GM23338 (cell line): Measurements from ENCODE around the gene GRID1. TPM values are rescaled to one million over a fixed set of nuclear protein-coding genes. Genes with fewer than 3 reads are reported as not detected.

Experiments
- ATAC-seq: fragments of 200-7000 bp; cut with Tn5 transposase; 3 replicates; pipeline ENCODE4 v1.9.1; 2020
- DNase-seq: peaks from one replicate; pipeline ENCODE4 v3.0.0-alpha.2; 2015; ENCODE audit warnings: low spot score
- H2AFZ ChIP-seq: fragments of 200-600 bp; sonication (generic); 2 replicates; pipeline ENCODE4 v1.8.0; 2016; ENCODE audit warnings: antibody characterized with exemption, mild to moderate bottlenecking, moderate library complexity
- H3F3A ChIP-seq: fragments of 200-600 bp; sonication (generic); replicated peaks from 2 replicates; pipeline ENCODE4 v1.8.0; 2017; ENCODE audit warnings: antibody characterized with exemption, mixed run types, low read depth
- H3K27ac ChIP-seq: fragments of 200-600 bp; sonication (generic); 2 replicates; pipeline ENCODE4 v1.6.1; 2016; ENCODE audit warnings: low read depth
- H3K27me3 ChIP-seq: fragments of 200-600 bp; sonication (generic); 2 replicates; pipeline ENCODE4 v1.8.0; 2016; ENCODE audit warnings: mild to moderate bottlenecking, mixed run types, moderate library complexity; ENCODE audit not compliant: insufficient read depth
- H3K36me3 ChIP-seq: fragments of 200-600 bp; sonication (generic); 2 replicates; pipeline ENCODE4 v1.8.0; 2016; ENCODE audit warnings: mild to moderate bottlenecking; ENCODE audit not compliant: insufficient read depth
- H3K4me1 ChIP-seq: fragments of 200-600 bp; sonication (generic); 2 replicates; pipeline ENCODE4 v1.8.0; 2016; ENCODE audit warnings: mild to moderate bottlenecking, moderate library complexity; ENCODE audit not compliant: insufficient read depth
- H3K4me2 ChIP-seq: fragments of 200-600 bp; sonication (generic); 2 replicates; pipeline ENCODE4 v1.7.1; 2017; ENCODE audit warnings: mixed run types
- H3K4me3 ChIP-seq: fragments of 200-600 bp; sonication (generic); 2 replicates; pipeline ENCODE4 v1.6.1; 2016; ENCODE audit warnings: mixed run types
- H3K79me2 ChIP-seq: fragments of 200-600 bp; sonication (generic); replicated peaks from 2 replicates; pipeline ENCODE4 v1.8.0; 2017; ENCODE audit warnings: mild to moderate bottlenecking; ENCODE audit not compliant: insufficient read depth
- H3K9me2 ChIP-seq: fragments of 200-600 bp; sonication (generic); 2 replicates; pipeline ENCODE4 v1.8.0; 2017; ENCODE audit not compliant: insufficient read depth
- H4K20me1 ChIP-seq: fragments of 200-600 bp; sonication (generic); replicated peaks from 2 replicates; pipeline ENCODE4 v1.8.0; 2017; ENCODE audit warnings: mild to moderate bottlenecking; ENCODE audit not compliant: insufficient read depth
- H3K27ac Mint-ChIP-seq: 2 replicates; pipeline ENCODE4 v1.8.0; 2020; ENCODE audit warnings: inconsistent platforms, mild to moderate bottlenecking, moderate library complexity, mixed read lengths
- H3K27me3 Mint-ChIP-seq: 3 replicates; pipeline ENCODE4 v1.8.0; 2022; ENCODE audit warnings: low read depth, mild to moderate bottlenecking, moderate library complexity, mixed read lengths, inconsistent platforms; ENCODE audit not compliant: insufficient read depth, poor library complexity
- H3K36me3 Mint-ChIP-seq: 3 replicates; pipeline ENCODE4 v1.8.0; 2021; ENCODE audit warnings: low read depth, mild to moderate bottlenecking, inconsistent platforms, moderate library complexity, mixed read lengths
- H3K4me1 Mint-ChIP-seq: 3 replicates; pipeline ENCODE4 v1.8.0; 2020; ENCODE audit warnings: mild to moderate bottlenecking, inconsistent platforms, mixed read lengths
- H3K4me3 Mint-ChIP-seq: 3 replicates; pipeline ENCODE4 v1.8.0; 2021; ENCODE audit warnings: moderate library complexity, mild to moderate bottlenecking, inconsistent platforms, mixed read lengths
- H3K9me3 Mint-ChIP-seq: 3 replicates; pipeline ENCODE4 v1.8.0; 2020; ENCODE audit warnings: moderate library complexity, mild to moderate bottlenecking, inconsistent platforms, mixed read lengths
- CREB1 ChIP-seq: fragments of 250-450 bp; sonication (Bioruptor Pico); IDR thresholded peaks from 2 replicates; pipeline ENCODE4 v1.5.0; 2020; ENCODE audit warnings: low read depth, mild to moderate bottlenecking, moderate library complexity
- CTCF ChIP-seq, 2 experiments: fragments of 200-600 bp in 1 of 2; sonication (generic) in 1 of 2; conservative IDR thresholded peaks; 2 replicates each; pipeline versions ENCODE4 v1.5.1 to v1.6.1; 2016 to 2017; ENCODE audit warnings: antibody characterized with exemption in 2 of 2, low read depth in 2 of 2, mild to moderate bottlenecking in 2 of 2, moderate library complexity in 1 of 2
- EZH2 ChIP-seq: fragments of 200-600 bp; sonication (generic); IDR thresholded peaks from one replicate; pipeline ENCODE4 v1.8.0; 2017; ENCODE audit warnings: antibody characterized with exemption, mild to moderate bottlenecking, low read depth; ENCODE audit not compliant: unreplicated experiment
- EZH2phosphoT487 ChIP-seq: fragments of 200-600 bp; sonication (generic); IDR thresholded peaks from one replicate; pipeline ENCODE4 v1.8.1; 2018; ENCODE audit warnings: antibody characterized with exemption; ENCODE audit not compliant: unreplicated experiment
- JUNB ChIP-seq: IDR thresholded peaks from one replicate; pipeline ENCODE4 v1.6.1; 2016; ENCODE audit warnings: antibody characterized with exemption; ENCODE audit not compliant: unreplicated experiment
- NANOG ChIP-seq: IDR thresholded peaks from 2 replicates; pipeline ENCODE4 v1.6.1; 2016; ENCODE audit warnings: antibody characterized with exemption, borderline replicate concordance
- POLR2AphosphoS5 ChIP-seq: IDR thresholded peaks from 2 replicates; pipeline ENCODE4 v1.6.1; 2016; ENCODE audit warnings: antibody characterized with exemption, low read depth
- REST ChIP-seq: IDR thresholded peaks from one replicate; pipeline ENCODE4 v1.6.1; 2018; ENCODE audit warnings: antibody characterized with exemption; ENCODE audit not compliant: unreplicated experiment
- STAT1 ChIP-seq: IDR thresholded peaks from one replicate; pipeline ENCODE4 v1.6.1; 2016; ENCODE audit warnings: antibody characterized with exemption; ENCODE audit not compliant: unreplicated experiment
- ZNF114 ChIP-seq: fragments of 250-450 bp; sonication (Bioruptor Pico); IDR thresholded peaks from 2 replicates; pipeline ENCODE4 v1.5.0; 2020; ENCODE audit warnings: mild to moderate bottlenecking, moderate library complexity
- ZNF331 ChIP-seq: fragments of 250-450 bp; sonication (Bioruptor Pico); IDR thresholded peaks from 2 replicates; pipeline ENCODE4 v1.5.0; 2020; ENCODE audit warnings: low read depth, mild to moderate bottlenecking, moderate library complexity
- polyA plus RNA-seq: library from polyadenylated mRNA; unstranded; fragments of >200 nt; fragmentation: Nextera tagmentation; extraction: Ambion mirVana; gene quantifications from 2 replicates; pipeline ENCODE4 v1.2.1, GENCODE V29; 2016
- total RNA-seq: library from RNA; depleted of rRNA; stranded (reverse); fragments of >200 nt; shearing (Covaris generic); gene quantifications from 2 replicates; pipeline ENCODE4 v1.2.3, GENCODE V29; 2014
- TF ChIP-seq, protein P1 (sequence below): fragments of 250-450 bp; sonication (Bioruptor Pico); IDR thresholded peaks from 2 replicates; pipeline ENCODE4 v1.5.0; 2020; ENCODE audit warnings: mild to moderate bottlenecking, moderate library complexity
- TF ChIP-seq, protein P2 (sequence below): IDR thresholded peaks from 2 replicates; pipeline ENCODE4 v1.6.1; 2016; ENCODE audit warnings: antibody characterized with exemption

GRID1 gene
- total and polyA plus RNA-seq, 2 experiments from 2014 or later, result 0.14 to 0.15 TPM

DNA sequence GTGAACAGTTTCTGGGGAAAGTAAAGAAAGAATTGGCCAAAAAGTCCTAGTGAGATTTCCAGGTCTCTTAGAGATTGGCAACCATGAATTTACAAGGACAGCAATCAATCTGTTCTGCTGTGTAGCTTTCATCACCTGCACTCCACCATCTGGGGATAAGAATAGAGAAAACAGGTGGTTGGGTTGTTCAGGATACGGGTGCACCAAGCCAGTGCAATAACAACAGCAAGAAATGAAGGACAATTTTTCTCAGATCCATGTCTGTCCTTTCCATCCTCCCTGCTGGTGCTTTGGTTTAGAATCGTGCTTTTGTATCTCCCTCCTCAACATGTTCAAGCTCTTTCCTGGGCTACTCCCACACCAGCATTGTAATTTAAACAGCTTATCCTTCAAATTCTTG is 787.7 kb downstream of the GRID1 start:
- no peak overlapping the region for H3K4me2 ChIP-seq
- no peak overlapping the region for H2AFZ ChIP-seq
- no peaks in the 10 kb centered on the region for H3K9me2 ChIP-seq
- no peak for TF ChIP-seq REST
- TF ChIP-seq JUNB, result no peak
- TF ChIP-seq CREB1 (CRISPR knock-in tag), result no peak
- no peak for TF ChIP-seq STAT1
- no peak for TF ChIP-seq EZH2
- TF ChIP-seq, protein P1, sequence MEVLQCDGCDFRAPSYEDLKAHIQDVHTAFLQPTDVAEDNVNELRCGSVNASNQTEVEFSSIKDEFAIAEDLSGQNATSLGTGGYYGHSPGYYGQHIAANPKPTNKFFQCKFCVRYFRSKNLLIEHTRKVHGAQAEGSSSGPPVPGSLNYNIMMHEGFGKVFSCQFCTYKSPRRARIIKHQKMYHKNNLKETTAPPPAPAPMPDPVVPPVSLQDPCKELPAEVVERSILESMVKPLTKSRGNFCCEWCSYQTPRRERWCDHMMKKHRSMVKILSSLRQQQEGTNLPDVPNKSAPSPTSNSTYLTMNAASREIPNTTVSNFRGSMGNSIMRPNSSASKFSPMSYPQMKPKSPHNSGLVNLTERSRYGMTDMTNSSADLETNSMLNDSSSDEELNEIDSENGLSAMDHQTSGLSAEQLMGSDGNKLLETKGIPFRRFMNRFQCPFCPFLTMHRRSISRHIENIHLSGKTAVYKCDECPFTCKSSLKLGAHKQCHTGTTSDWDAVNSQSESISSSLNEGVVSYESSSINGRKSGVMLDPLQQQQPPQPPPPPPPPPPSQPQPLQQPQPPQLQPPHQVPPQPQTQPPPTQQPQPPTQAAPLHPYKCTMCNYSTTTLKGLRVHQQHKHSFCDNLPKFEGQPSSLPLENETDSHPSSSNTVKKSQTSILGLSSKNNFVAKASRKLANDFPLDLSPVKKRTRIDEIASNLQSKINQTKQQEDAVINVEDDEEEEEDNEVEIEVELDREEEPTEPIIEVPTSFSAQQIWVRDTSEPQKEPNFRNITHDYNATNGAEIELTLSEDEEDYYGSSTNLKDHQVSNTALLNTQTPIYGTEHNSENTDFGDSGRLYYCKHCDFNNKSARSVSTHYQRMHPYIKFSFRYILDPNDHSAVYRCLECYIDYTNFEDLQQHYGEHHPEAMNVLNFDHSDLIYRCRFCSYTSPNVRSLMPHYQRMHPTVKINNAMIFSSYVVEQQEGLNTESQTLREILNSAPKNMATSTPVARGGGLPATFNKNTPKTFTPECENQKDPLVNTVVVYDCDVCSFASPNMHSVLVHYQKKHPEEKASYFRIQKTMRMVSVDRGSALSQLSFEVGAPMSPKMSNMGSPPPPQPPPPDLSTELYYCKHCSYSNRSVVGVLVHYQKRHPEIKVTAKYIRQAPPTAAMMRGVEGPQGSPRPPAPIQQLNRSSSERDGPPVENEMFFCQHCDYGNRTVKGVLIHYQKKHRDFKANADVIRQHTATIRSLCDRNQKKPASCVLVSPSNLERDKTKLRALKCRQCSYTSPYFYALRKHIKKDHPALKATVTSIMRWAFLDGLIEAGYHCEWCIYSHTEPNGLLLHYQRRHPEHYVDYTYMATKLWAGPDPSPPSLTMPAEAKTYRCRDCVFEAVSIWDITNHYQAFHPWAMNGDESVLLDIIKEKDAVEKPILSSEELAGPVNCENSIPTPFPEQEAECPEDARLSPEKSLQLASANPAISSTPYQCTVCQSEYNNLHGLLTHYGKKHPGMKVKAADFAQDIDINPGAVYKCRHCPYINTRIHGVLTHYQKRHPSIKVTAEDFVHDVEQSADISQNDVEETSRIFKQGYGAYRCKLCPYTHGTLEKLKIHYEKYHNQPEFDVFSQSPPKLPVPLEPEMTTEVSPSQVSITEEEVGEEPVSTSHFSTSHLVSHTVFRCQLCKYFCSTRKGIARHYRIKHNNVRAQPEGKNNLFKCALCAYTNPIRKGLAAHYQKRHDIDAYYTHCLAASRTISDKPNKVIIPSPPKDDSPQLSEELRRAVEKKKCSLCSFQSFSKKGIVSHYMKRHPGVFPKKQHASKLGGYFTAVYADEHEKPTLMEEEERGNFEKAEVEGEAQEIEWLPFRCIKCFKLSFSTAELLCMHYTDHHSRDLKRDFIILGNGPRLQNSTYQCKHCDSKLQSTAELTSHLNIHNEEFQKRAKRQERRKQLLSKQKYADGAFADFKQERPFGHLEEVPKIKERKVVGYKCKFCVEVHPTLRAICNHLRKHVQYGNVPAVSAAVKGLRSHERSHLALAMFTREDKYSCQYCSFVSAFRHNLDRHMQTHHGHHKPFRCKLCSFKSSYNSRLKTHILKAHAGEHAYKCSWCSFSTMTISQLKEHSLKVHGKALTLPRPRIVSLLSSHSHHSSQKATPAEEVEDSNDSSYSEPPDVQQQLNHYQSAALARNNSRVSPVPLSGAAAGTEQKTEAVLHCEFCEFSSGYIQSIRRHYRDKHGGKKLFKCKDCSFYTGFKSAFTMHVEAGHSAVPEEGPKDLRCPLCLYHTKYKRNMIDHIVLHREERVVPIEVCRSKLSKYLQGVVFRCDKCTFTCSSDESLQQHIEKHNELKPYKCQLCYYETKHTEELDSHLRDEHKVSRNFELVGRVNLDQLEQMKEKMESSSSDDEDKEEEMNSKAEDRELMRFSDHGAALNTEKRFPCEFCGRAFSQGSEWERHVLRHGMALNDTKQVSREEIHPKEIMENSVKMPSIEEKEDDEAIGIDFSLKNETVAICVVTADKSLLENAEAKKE (CRISPR knock-in tag), result no peak
- TF ChIP-seq ZNF331, result no peak
- no peak for TF ChIP-seq CTCF (conservative IDR thresholded peaks at IDR 0.05; ENCODE audit: low read depth in 2 of 2)
- no peak for TF ChIP-seq POLR2AphosphoS5
- no peak for TF ChIP-seq NANOG
- TF ChIP-seq, protein P2, sequence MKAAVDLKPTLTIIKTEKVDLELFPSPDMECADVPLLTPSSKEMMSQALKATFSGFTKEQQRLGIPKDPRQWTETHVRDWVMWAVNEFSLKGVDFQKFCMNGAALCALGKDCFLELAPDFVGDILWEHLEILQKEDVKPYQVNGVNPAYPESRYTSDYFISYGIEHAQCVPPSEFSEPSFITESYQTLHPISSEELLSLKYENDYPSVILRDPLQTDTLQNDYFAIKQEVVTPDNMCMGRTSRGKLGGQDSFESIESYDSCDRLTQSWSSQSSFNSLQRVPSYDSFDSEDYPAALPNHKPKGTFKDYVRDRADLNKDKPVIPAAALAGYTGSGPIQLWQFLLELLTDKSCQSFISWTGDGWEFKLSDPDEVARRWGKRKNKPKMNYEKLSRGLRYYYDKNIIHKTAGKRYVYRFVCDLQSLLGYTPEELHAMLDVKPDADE, result no peak
- no peak for TF ChIP-seq EZH2phosphoT487
- no peak for TF ChIP-seq ZNF114 (CRISPR knock-in tag)
- Mint-ChIP-seq H3K4me3 (no peak overlapping the region), H3K27me3 (peaks cover 5% of the 10 kb centered on the region), H3K36me3 (peaks cover 15% of the 10 kb centered on the region; the same call in 2 of the 3 replicates), H3K27ac (no peak overlapping the region), H3K4me1 (peaks cover 10% of the 10 kb centered on the region; the same call in 2 of the 3 replicates), H3K9me3 (peaks cover 89% of the 10 kb centered on the region)
- H4K20me1 ChIP-seq, result no peaks in the 10 kb centered on the region
- H3F3A ChIP-seq, result no peaks in the 10 kb centered on the region
- no peak overlapping the region for H3K27ac ChIP-seq
- no peaks in the 10 kb centered on the region for H3K27me3 ChIP-seq
- DNase-seq (no peak), ATAC-seq (no peak)
- H3K4me3 ChIP-seq, result no peak overlapping the region
- no peaks in the 10 kb centered on the region for H3K4me1 ChIP-seq
- H3K79me2 ChIP-seq, result no peaks in the 10 kb centered on the region
- no peaks in the 10 kb centered on the region for H3K36me3 ChIP-seq
